H7 (cell line): ENCODE data around the gene SLC37A2. TPM values are rescaled to one million over a fixed set of nuclear protein-coding genes. Genes with fewer than 3 reads are reported as not detected.

Experiments used
- DNase-seq: peaks from one replicate; pipeline ENCODE4 v3.0.0; 2012
- H3K27me3 ChIP-seq: 2 replicates; pipeline ENCODE4 v1.6.0; 2011; ENCODE audit warnings: mild to moderate bottlenecking, low read length; ENCODE audit not compliant: control insufficient read depth, insufficient read depth
- H3K36me3 ChIP-seq: replicated peaks from 2 replicates; pipeline ENCODE4 v1.5.1; 2011; ENCODE audit warnings: low read length; ENCODE audit not compliant: control insufficient read depth, insufficient read depth
- H3K4me3 ChIP-seq: 2 replicates; pipeline ENCODE4 v1.5.1; 2011; ENCODE audit warnings: low read depth, mild to moderate bottlenecking, control low read depth, low read length, moderate library complexity; ENCODE audit not compliant: insufficient read depth
- total RNA-seq: library from RNA; depleted of rRNA; stranded (reverse); fragments of >200 nt; shearing (Covaris generic); gene quantifications from 2 replicates; pipeline ENCODE4 v1.2.3, GENCODE V29; 2014; rRNA removed

SLC37A2 gene
- total RNA-seq, 1 experiment from 2014 or later, result 0.73 TPM

DNA sequence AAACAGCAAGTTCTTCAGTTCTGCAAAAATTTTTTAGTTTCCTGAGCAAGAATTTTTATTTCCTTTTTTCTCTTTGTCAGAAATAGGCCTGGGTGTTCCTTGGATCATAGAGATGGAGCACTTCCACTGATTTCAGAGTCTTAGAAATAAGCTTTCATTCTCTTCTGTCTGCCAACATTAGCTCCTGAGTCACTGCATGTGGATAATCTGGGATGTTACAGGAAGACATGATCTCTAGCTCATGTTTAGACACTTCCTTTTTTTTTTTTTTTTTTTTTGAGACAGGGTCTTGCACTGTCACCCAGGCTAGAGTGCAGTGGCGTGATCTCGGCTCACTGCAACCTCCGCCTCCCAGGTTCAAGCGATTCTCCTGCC, 61.5 kb downstream of the SLC37A2 start:
- no peak for DNase-seq

DNA sequence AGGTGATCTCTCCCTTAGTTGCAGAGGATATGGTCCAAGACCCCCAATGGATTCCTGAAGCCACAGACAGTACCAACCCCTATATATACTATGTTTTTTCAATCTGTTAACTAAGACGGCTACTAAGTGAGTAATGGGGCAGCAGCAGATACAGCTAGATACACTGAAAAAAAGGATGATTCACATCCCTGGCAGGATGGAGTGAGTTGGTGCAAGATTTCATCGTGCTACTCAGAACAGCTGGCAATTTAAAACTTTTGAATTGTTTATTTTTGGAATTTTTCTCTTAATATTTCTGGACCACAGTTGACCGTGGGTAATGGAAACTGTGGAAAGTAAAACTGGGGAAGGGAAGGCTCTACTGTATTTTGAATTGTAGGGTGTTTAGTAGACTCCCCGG, 65.3 kb downstream of the SLC37A2 start:
- no peaks in the 10 kb centered on the region for H3K27me3 ChIP-seq
- H3K36me3 ChIP-seq, result no peaks in the 10 kb centered on the region
- H3K4me3 ChIP-seq, result no peak overlapping the region
- no peak for DNase-seq

More for the DNA sequence above, 61.5 kb downstream of the SLC37A2 start:
- no peaks in the 10 kb centered on the region for H3K36me3 ChIP-seq
- H3K4me3 ChIP-seq, result no peak overlapping the region
- H3K27me3 ChIP-seq, result no peaks in the 10 kb centered on the region

DNA sequence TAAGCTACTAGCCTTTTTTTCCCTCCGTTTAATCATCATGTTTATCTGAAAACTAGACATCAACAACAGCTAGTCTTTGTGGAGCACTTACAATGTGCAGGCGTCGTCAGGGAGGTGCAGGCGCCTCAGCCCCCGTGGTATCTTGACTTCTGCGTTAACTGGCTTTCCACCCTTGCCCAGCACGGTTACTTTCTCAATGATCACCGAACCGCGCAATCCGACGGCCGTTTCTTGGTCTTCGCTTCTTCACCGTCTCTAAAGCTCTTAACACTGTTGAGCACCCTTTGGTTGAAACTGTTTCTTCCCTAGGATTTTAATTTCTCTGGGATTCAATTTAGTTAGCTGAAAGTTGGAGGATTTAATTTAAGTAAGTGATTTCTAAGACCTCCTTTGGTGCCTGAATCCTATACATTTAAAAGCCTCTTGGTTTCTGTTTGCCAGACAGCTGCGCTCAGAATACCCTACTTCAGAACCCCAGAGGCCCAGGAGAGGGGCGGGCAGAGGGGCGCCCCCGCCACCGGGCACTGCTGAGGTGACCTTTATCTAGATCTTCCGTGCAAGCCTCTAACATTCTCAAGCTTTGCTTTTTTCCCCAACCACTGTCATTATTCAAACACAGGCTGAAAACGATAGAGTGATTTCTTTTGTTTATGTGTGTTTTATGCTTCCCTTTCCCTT, 66.3 kb downstream of the SLC37A2 start:
- H3K4me3 ChIP-seq, result no peak overlapping the region
- no peaks in the 10 kb centered on the region for H3K36me3 ChIP-seq
- DNase-seq, result no peak
- H3K27me3 ChIP-seq, result no peaks in the 10 kb centered on the region

DNA sequence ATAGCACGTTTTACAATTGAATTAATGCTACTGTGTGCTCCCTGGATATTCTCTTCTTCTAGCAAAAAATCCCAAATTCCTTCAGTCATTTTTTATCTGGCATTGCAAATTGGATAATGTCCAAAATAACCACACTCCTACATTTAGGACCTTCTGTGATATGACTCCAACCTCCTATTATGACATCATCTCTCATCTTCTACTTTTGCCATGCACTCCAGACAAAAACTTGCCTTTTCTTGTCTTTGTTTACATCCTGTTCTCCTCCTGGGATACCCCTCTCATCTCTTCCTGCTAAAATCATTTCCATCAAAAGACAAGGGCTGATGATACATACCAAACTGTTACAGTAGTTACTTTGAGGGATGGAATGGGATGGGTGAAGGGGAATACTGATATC, 69.0 kb downstream of the SLC37A2 start:
- DNase-seq, result no peak
- Histone ChIP-seq H3K36me3 (no peaks in the 10 kb centered on the region), H3K4me3 (no peak overlapping the region), H3K27me3 (no peaks in the 10 kb centered on the region)

DNA sequence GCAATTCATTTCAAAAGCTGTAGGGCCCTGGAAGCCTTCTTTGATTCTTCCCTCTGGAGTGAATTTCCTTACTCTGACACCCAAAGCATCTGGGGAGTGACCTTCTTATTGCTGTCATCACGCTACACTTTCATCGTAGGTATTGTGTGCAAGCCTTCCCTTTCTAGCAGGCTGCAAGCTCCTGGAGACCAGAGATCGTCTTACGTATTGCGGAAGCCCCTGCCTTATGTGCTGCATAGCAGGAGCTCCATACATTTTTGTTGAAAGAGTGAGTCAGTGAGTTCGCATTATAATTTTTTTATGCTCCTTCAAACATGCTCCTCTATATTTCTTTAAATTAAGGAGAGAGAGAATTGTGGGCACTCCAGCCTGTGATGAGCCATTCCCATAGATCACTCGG, 69.5 kb downstream of the SLC37A2 start:
- DNase-seq, result no peak

DNA sequence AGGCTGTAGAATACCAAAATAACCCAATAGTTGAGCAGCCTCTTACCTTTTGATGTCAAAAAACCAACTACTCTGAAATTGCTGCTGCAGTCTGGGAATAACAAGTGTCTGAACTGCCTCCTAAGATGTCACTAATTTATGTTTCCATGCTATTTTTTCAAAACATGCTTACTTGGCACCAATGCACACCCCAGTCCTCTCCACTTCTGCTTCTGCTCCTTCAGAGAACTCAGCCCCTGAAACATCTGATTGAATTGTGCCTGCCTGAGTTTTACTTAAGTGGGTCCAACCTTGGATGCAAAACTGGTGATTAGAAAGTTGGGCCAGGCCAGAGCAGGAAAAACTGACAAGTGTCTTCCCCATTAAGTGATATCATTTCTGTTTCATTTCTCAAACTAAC, 72.9 kb downstream of the SLC37A2 start:
- no peaks in the 10 kb centered on the region for H3K36me3 ChIP-seq
- no peak for DNase-seq
- peaks cover 24% of the 10 kb centered on the region for H3K27me3 ChIP-seq
- no peak overlapping the region for H3K4me3 ChIP-seq

More for the DNA sequence above, 69.5 kb downstream of the SLC37A2 start:
- Histone ChIP-seq H3K4me3 (no peak overlapping the region), H3K27me3 (no peaks in the 10 kb centered on the region), H3K36me3 (no peaks in the 10 kb centered on the region)

DNA sequence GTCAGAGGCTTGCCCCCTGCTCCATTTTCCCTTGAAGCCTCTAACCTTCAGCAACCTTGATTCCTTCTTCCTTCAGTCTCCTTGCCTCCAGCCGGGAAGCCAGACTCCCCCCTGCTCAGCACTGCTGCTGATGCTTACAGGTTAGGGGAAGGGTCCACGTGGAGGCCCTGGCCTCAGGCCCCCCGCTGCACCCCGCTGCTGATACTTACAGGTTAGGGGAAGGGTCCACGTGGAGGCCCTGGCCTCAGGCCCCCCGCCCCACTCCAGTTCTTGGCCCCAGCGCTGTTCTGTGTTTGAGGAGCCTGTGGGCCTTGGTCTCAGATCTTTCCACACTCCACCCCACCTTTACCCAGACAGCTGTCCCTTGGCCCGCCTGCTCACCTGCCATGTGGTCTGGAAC, 75.9 kb downstream of the SLC37A2 start:
- H3K4me3 ChIP-seq, result no peak overlapping the region
- no peak for DNase-seq
- no peaks in the 10 kb centered on the region for H3K36me3 ChIP-seq
- peaks cover 43% of the 10 kb centered on the region for H3K27me3 ChIP-seq

DNA sequence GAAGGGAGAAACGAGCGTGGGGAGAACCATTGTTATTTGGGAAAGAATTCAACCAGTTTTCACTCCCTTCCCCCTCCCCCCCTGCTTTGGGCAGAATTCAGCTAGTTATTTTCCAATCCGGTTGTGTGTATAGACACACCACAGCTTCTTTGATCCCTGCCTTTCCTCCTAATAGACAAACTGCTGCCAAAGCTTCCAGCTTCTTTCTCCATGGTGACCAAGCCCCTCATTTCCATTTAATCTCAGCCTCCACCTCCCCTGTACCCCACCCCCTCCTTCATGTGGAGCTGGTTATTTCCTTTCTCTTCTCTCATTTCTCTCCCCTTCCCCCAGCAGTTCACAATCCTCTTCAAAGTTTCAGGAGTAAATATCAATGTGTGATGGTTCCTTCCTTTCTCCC, 76.7 kb downstream of the SLC37A2 start:
- DNase-seq, result no peak
- H3K4me3 ChIP-seq, result no peak overlapping the region
- no peaks in the 10 kb centered on the region for H3K36me3 ChIP-seq
- peaks cover 50% of the 10 kb centered on the region for H3K27me3 ChIP-seq

Other genes starting within 250 kb of the SLC37A2 start
- gene ROBO3, start 197.9 kb upstream of the SLC37A2 start, total RNA-seq, result 26.1 and 31.0 TPM in 2 replicates
- not detected in 2 replicates for gene ROBO4, start 165.4 kb upstream of the SLC37A2 start, total RNA-seq
- gene HEPN1, start 144.1 kb upstream of the SLC37A2 start, total RNA-seq, result not detected in 2 replicates
- not detected in 2 replicates for gene HEPACAM, start 127.3 kb upstream of the SLC37A2 start, total RNA-seq
- 1.2 and 3.0 TPM in 2 replicates for gene CCDC15, start 109.1 kb upstream of the SLC37A2 start, total RNA-seq
- gene TMEM218, start 48.3 kb downstream of the SLC37A2 start, total RNA-seq, result 22.7 and 31.9 TPM in 2 replicates
- gene PKNOX2, start 101.4 kb downstream of the SLC37A2 start, total RNA-seq, result 1.6 and 2.2 TPM in 2 replicates